GM13976 (cell line): ENCODE data around the gene CLHC1.
A peak's percentile ranks its signal among the peaks of the same experiment; 100 is the strongest.

Source experiments
- DNase-seq: peaks from one replicate; pipeline ENCODE4 v3.0.0; 2012; ENCODE audit warnings: low spot score
- in situ Hi-C: fragments of 300-500 bp; cut with MboI; formaldehyde crosslinking; loops from one replicate; pipeline ENCODE4 v1.12.0; 2022; ENCODE audit warnings: low sequenced_read_pairs, mixed read lengths, inconsistent platforms; ENCODE audit not compliant: unreplicated experiment
- TF ChIP-seq, protein P1 (sequence below): IDR thresholded peaks from 2 replicates; pipeline ENCODE4 v1.5.1; 2012; ENCODE audit warnings: borderline replicate concordance, mild to moderate bottlenecking; ENCODE audit not compliant: insufficient read depth; ENCODE audit errors: extremely low read depth, missing control alignments, control extremely low read depth

CLHC1 gene

DNA sequence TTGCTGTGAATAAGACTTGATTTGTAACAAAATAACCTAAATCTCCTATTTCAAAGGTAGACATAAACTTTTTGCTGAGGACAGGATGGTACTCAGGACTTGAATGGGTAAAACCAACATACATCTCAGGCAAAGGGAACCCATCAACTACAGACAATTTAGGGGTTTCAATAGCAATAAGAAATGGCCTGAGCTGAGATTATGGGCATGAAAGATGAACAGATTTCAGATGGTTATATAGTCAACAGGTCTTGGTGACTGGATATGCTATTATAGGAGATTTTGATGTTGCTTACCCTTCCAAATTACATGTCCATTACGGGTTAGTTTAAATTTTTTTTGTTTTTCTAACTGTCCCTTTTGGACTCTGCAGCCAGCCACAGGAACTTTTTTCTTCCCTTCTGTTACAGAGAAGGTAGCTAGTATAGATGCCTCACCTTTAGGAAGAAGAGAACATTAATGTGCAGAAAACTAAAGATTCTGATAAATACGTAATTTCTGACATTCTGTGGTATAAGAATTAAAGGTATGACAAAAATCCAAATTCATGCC lies 5.0 kb upstream of the CLHC1 start:
- TF ChIP-seq, protein P1, sequence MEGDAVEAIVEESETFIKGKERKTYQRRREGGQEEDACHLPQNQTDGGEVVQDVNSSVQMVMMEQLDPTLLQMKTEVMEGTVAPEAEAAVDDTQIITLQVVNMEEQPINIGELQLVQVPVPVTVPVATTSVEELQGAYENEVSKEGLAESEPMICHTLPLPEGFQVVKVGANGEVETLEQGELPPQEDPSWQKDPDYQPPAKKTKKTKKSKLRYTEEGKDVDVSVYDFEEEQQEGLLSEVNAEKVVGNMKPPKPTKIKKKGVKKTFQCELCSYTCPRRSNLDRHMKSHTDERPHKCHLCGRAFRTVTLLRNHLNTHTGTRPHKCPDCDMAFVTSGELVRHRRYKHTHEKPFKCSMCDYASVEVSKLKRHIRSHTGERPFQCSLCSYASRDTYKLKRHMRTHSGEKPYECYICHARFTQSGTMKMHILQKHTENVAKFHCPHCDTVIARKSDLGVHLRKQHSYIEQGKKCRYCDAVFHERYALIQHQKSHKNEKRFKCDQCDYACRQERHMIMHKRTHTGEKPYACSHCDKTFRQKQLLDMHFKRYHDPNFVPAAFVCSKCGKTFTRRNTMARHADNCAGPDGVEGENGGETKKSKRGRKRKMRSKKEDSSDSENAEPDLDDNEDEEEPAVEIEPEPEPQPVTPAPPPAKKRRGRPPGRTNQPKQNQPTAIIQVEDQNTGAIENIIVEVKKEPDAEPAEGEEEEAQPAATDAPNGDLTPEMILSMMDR: no peak
- DNase-seq: no peak
- in situ Hi-C loops: no loop called here

DNA sequence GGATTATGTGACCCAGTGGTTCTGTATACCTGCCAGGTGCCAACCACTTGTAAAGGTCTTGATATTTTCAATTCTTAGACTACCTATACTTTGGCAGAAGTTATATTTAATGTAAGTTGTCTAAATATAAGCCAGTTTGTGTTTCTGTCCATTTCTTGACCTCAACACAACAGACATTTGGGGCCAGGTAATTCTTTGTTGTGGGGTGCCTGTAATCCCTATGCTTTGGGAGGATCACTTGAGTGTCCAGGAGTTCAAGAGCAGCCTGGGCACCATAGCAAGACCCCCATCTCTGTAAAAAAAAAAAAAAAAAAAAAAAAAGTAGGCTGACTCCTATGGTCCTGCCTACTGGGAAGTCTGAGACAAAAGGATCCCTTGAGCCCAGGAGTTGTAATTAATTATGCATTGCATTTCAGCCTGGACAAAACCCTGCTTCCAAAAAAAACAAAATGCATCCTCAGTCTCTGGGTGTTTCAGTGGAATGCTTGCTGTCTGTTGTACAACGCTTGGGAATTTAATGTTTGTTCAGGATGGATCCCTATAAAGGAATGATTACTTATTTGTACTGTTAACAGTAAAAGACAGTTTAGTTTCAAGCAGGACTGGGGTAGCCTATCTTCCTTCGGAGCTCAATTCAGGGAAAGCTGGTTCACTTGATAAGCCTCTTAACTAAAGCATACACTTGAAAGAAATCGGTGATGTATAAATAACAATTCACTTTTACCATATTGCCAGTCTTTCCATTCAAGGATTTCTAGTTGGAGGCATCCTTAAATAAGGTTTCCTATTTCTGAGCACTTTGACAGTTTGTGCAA lies 3.8 kb upstream of the CLHC1 start:
- TF ChIP-seq, protein P1: no peak
- in situ Hi-C loops: no loop called here
- DNase-seq: no peak

DNA sequence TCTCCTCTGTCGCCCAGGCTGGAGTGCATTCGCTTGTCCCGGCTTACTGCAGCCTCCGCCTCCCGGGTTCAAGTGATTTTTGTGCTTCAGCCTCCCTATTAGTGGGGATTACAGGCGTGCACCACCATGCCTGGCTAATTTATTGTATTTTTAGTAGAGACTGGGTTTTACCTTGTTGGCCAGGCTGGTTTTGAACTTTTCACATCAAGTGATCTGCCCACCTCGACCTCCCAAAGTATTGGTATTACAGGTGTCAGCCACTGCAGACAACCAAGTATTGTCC lies 1.5 kb upstream of the CLHC1 start:
- in situ Hi-C loops: no loop called here
- no peak for DNase-seq
- TF ChIP-seq, protein P1: no peak

DNA sequence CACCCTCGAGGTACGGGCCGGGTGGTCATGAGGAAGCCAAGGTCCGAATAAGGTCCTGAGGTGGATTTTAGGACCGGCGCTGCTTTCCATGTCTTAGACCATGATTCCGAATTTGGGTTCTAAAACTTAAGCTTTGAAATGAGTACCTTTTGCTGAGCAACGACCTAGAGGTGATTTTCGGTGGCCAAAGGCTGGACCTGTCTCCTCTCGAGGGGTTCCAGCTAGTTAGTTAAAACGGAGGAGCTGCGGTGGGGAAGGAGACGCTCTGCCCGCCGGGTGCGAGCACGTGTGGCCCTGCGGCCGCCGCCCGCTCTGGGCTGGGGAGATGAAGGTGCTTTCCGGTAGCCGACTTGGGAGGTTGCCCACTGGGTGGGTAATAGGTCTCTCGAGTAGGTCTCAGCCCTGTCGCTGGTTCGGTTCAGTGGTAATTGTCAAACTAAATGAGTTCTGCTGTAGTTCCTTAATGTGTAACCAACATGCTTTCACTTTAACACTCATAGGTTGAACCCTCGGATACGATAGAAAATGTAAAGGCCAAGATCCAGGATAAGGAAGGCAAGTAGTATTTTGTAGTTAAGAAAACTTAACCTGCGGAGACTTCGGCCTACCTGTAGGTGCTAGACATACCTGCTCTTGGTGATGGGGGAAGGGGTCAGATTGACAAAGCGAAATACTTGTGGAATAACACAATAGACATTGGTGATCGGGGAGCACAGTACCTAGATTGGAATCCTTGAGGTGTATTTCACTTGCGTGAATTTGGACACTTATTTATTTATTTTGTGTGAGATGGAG lies 967 bp upstream of the CLHC1 start:
- peak; percentile 39 for DNase-seq
- in situ Hi-C loops: no loop called here
- TF ChIP-seq, protein P1: no peak

DNA sequence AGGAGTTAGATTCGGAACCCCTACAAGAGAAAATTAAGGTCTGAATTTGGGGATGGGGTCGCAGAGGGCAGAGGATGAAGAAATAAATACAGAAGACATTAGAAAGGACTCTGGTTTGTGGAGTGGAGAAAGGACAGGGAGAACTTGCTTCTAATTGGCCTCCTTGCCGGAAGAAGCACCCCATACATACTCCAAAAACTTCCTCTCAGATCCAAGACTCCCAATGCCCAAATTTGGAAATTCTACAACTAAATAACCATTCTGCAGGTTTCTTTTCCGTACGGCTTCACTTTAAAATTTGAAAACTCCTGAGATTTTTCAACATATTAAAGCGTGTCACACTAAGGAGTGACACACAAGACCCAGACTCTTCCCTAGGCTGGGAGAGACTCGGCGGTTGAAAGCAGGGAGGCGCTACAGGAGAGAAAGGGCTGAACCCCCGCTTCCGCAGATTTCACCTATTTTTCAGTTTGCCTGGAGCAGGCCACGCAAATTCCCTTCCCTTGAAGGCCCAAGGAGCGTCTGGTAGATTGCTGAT lies 478 bp downstream of the CLHC1 start:
- in situ Hi-C loops: no loop called here
- TF ChIP-seq, protein P1: no peak
- peak; percentile 32 for DNase-seq

DNA sequence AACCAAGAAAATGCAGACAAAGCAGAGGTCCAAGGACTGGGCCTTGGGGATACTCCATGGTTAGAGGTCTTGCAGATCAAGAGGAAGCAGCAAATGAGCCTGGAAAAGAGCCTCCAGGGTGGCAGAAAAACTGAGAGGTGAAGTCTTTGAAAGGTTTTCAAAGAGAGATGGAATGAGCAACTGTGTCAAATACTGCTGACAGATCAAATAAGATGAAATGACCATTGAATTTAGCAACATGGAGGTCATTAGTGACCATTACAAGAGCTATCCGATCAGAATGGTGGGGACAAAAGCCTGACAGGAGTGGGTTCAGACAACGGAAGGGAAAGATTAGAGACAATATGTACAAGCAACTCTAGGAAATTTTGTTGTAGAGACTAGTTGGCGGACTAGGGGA lies 1.5 kb downstream of the CLHC1 start:
- TF ChIP-seq, protein P1: no peak
- in situ Hi-C loops: no loop called here
- no peak for DNase-seq
